Stimulated activated CD4-positive, alpha-beta T cell treated with anti-CD3 and anti-CD28 coated beads, Interleukin-2, amount 100 ng/mL, for 48 hours (primary cell): Measurements from ENCODE around the gene DOK3.
A peak's percentile ranks its signal among the peaks of the same experiment; 100 is the strongest.

Experiments
- DNase-seq, 2 donors: peaks; one replicate each; pipeline ENCODE4 v3.0.0-alpha.2; 2020

Gene DOK3

DNA sequence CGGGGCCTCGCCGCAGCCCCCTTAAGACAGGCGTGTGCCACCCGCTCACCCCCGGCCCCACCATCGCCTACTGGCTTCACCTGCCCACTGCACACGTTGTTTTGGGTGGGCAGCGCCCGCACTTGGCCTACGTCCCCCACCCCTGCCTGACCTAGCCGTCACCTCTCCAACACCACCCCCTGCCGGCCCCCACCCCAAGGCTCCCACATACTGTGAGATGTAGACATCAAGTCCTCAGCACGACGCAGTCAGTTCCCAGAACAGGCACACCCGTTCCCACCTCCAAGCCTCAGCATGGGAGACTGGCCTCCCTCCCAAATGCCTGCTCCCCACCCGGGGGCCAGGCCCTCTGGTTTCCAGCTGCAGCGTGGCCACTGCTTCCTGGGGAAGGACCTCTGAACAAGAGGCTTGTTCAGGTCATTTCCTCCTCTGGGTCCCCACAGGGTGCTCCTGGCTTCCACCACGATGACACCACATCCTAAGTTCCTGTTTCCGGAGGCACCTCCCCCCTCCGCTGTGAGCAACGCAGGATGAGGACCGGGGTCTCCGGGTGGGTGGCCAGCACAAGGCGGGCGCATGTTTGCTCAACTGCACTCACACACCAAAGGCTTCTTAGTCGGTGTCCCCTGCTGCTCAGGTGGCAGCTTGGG is 47.5 kb downstream of the DOK3 start:
- no peak for DNase-seq

- DNase-seq = no peak
Observed at GRCh38 chr5:177459819-177460628, 49.6 kb downstream of the DOK3 start.

GRCh38 chr5:177459357-177459756 is 50.3 kb downstream of the DOK3 start:
- DNase-seq = no peak

- DNase-seq = no peak
Observed at GRCh38 chr5:177458912-177459350, 50.7 kb downstream of the DOK3 start.

DNA sequence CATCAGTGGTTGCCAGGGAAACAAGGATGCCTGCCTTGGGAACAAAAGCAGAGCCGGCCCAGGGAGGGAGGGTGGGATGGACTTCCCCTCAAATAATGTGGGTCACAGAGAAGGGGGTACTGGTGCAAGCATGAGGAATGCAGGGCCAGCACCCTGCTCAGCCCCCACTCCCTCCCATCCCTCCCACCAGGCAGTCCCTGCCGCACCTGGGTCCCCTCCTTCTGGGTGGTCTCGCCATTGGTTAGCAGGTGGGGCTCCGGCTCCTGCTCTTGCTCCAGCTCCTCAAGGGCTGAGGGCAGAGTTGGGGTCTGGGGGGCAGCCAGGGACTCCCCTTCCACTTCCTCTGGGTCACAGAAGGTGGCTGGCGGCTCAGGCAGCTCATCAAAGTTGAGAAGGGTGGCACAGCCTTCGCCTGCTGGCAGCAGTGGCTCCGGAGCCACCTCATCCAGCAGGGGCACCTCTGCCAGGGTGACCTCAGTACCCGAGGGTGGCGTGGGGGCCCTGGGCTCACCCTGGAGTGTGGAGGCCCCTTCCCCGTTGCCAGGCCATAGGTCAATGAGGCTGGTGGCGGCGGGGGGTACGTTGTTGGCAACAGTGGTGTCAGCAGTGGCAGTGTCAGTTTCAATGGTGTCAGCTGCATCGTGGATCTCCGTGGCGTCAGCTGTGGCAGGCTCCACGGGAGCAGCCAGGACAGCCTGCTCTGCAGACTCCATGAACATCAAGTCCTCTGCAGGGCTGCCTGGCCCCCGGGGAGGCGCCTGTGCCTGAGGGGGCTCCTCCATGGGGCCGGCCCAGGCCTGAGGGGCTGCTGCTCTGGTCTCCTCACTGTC is 51.6 kb downstream of the DOK3 start:
- no peak for DNase-seq

GRCh38 chr5:177456976-177457851 is 52.4 kb downstream of the DOK3 start:
- DNase-seq = peak; percentile 50 to 56

GRCh38 chr5:177456591-177456964 is 53.0 kb downstream of the DOK3 start:
- DNase-seq = no peak

- peak; percentile 98 to 99 for DNase-seq
Observed at GRCh38 chr5:177455661-177456590, 53.7 kb downstream of the DOK3 start.

GRCh38 chr5:177455036-177455660 is 54.5 kb downstream of the DOK3 start:
- peak; percentile 91 to 95 for DNase-seq

GRCh38 chr5:177454397-177455035 is 55.1 kb downstream of the DOK3 start:
- peak; percentile 97 for DNase-seq

DNA sequence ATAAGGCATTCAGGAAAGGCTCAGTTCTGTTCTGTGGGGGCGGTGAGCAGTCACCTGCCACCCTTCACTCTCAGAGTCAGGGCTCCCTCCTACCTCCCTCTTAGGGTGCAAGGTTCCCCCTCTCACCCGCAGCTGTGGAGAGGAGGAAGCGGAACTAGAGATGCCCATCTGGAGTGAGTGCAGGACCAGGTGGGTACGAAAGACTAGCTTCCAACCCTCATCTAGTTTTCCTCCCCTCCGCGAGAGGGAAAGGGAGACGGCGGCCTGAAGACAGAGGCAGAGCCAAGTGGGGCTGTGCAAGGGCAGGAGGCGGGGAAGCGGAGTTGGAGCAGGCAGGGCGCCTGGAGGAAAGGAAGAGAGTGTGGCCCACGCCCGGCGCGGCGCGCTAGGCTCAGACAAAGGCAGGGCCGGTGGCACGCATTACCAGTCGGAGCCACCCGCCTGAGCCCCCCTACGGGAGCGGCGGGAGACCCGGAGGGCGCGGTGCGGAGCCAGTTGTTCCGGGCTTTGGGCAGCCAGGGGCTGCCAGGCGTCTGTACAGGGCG is 55.7 kb downstream of the DOK3 start:
- no peak for DNase-seq

DNA sequence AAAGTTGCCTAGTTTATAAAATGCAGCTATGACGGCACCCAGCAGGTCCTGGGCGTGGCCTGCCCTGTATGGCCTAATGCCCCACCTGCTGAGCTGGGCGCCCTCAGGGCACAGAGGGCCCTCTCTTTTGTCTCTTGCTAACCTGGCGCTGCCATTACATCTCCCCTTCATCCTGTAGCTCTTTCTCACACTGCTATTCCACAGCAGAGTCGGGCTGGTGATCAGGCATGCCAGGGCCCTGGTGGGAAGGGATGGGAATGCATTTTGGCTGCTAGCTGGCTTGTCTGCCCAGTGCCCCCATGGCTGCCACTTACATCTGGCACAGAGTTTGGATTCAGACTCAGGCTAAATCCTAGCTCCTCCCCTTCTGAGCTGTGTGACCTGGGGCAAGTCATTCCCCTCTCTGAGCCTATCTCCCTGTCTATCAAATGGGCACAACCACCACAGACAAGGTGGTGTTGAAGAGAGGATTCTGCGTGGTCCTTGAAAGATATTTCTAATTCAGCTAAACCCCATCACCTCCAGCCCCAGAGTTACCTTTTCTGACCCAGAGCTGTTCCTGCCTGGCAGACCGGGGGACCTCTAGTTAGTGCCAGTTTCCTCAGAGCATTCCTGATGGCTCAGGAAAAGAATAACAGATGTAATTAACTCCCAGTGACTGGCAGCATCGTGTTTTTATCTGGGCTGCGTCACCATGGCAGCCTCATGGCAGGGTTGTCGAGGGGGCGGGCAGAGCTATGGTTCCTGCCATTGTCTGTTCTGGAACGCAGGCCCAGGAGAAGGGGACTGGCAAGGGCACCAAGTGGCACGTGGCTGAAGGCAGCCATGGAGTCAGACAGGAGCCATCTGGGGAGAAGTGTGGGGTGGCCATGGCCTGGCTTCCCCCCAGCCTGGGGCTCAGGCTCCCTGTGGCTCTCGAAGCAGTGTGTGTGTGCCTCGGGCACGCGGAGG is 56.7 kb downstream of the DOK3 start:
- DNase-seq = no peak
